Cardiac fibroblast (primary cell): ENCODE measurements around the gene AKR1E2.

Source experiments
- DNase-seq, 2 donors: peaks; one replicate each; pipeline versions ENCODE4 v3.0.0 to v3.0.0-alpha.2; 2010; ENCODE audit warnings: low read depth in 2 of 2
- H3K4me3 ChIP-seq, 2 donors: replicated peaks in 1 of 2; 1 replicate in 1 of 2; 2 replicates in 1 of 2; pipeline ENCODE4 v1.5.1; 2011; ENCODE audit warnings: low read depth in 2 of 2, low read length in 2 of 2, mild to moderate bottlenecking in 2 of 2, moderate library complexity in 1 of 2
- CTCF ChIP-seq: IDR thresholded peaks from one replicate; pipeline ENCODE4 v1.5.1; 2011; ENCODE audit warnings: low read depth, mild to moderate bottlenecking, low read length, inconsistent platforms

Gene AKR1E2

GRCh38 chr10:4784667-4785333, 41.2 kb upstream of the AKR1E2 start:
- H3K4me3 ChIP-seq: no peak overlapping the region
- DNase-seq: peak in 1 of 2 donors; percentile 17
- no peak for TF ChIP-seq CTCF

- TF ChIP-seq CTCF: no peak
- no peak overlapping the region for H3K4me3 ChIP-seq
These were observed 39.8 kb upstream of the AKR1E2 start for GRCh38 chr10:4786043-4786839.

GRCh38 chr10:4790045-4790444, 36.0 kb upstream of the AKR1E2 start:
- H3K4me3 ChIP-seq: no peak overlapping the region
- no peak for TF ChIP-seq CTCF
- DNase-seq: no peak

More at GRCh38 chr10:4786043-4786839, 39.8 kb upstream of the AKR1E2 start:
- DNase-seq: no peak

GRCh38 chr10:4790922-4791321, 35.1 kb upstream of the AKR1E2 start:
- no peak overlapping the region for H3K4me3 ChIP-seq
- no peak for DNase-seq
- no peak for TF ChIP-seq CTCF

GRCh38 chr10:4792381-4792780, 33.6 kb upstream of the AKR1E2 start:
- no peak for DNase-seq
- no peak for TF ChIP-seq CTCF
- no peak overlapping the region for H3K4me3 ChIP-seq

- no peak overlapping the region for H3K4me3 ChIP-seq
- TF ChIP-seq CTCF: no peak
- no peak for DNase-seq
These were observed 24.6 kb upstream of the AKR1E2 start for GRCh38 chr10:4801405-4801804.
